DMS79 (cell line): Measurements from ENCODE around the gene KRT28.
A peak's percentile ranks its signal among the peaks of the same experiment; 100 is the strongest.
"Not testable (repeated sequence)": the region's sequence is repeated elsewhere in the genome, so short reads cannot be mapped to it uniquely, and the experiment has no call there.

ENCODE experiments used
- DNase-seq: peaks from one replicate; lab custom pipeline; 2025; lab: John Stamatoyannopoulos, UW

Gene KRT28

GRCh38 chr17:40818733-40819527 is 19.2 kb upstream of the KRT28 start:
- peak; percentile 61 for DNase-seq

GRCh38 chr17:40818343-40818732 is 18.6 kb upstream of the KRT28 start:
- no peak for DNase-seq

- DNase-seq: no peak
These were observed 17.4 kb upstream of the KRT28 start for GRCh38 chr17:40817103-40817682.

GRCh38 chr17:40816569-40816968 is 16.8 kb upstream of the KRT28 start:
- no peak for DNase-seq

- DNase-seq: no peak
These were observed 15.6 kb upstream of the KRT28 start for GRCh38 chr17:40815381-40815780.

GRCh38 chr17:40814657-40815056 is 14.9 kb upstream of the KRT28 start:
- not testable (repeated sequence) for DNase-seq

GRCh38 chr17:40813804-40814203 is 14.0 kb upstream of the KRT28 start:
- DNase-seq: no peak

- DNase-seq: no peak
These were observed 12.9 kb upstream of the KRT28 start for GRCh38 chr17:40812639-40813038.

GRCh38 chr17:40810494-40810893 is 10.7 kb upstream of the KRT28 start:
- no peak for DNase-seq

GRCh38 chr17:40809721-40810421 is 10.1 kb upstream of the KRT28 start:
- DNase-seq: no peak

- DNase-seq: no peak
These were observed 6.4 kb upstream of the KRT28 start for GRCh38 chr17:40806131-40806530.

- peak; percentile 52 for DNase-seq
These were observed 3.9 kb upstream of the KRT28 start for GRCh38 chr17:40803617-40804082.

- DNase-seq: no peak
These were observed 1.4 kb upstream of the KRT28 start for GRCh38 chr17:40801157-40801556.

- DNase-seq: no peak
These were observed 622 bp upstream of the KRT28 start for GRCh38 chr17:40800381-40800780.

GRCh38 chr17:40796846-40797245 is 2.9 kb downstream of the KRT28 start:
- DNase-seq: no peak

GRCh38 chr17:40795019-40795667 is 4.6 kb downstream of the KRT28 start:
- DNase-seq: no peak

- DNase-seq: no peak
These were observed 5.3 kb downstream of the KRT28 start for GRCh38 chr17:40794466-40794865.

- DNase-seq: peak; percentile 86
These were observed 5.9 kb downstream of the KRT28 start for GRCh38 chr17:40793832-40794231.

- no peak for DNase-seq
These were observed 7.8 kb downstream of the KRT28 start for GRCh38 chr17:40791787-40792436.

GRCh38 chr17:40791111-40791510 is 8.6 kb downstream of the KRT28 start:
- no peak for DNase-seq

GRCh38 chr17:40782450-40782849 is 17.3 kb downstream of the KRT28 start, which contains the start of gene KRT27:
Gene KRT27 (minus strand): TSS chr17:40782550. CDS start chr17:40782493, 57 bp downstream.
- no peak for DNase-seq
